Panc1 (cell line): ENCODE measurements around the gene SUMF1.

Experiments
- CTCF ChIP-seq: fragments of 450-650 bp; IDR thresholded peaks from 2 replicates; pipeline ENCODE4 v1.5.1; 2017; ENCODE audit warnings: mild to moderate bottlenecking
- POLR2AphosphoS5 ChIP-seq: IDR thresholded peaks from 2 replicates; pipeline ENCODE4 v1.6.1; 2012; ENCODE audit warnings: mild to moderate bottlenecking, low read depth, low read length, moderate library complexity
- REST ChIP-seq, 2 experiments: IDR thresholded peaks; 2 replicates each; pipeline ENCODE4 v1.6.1; 2011 to 2012; ENCODE audit warnings: low read depth in 2 of 2, control low read depth in 1 of 2, low read length in 1 of 2, mild to moderate bottlenecking in 1 of 2, moderate library complexity in 1 of 2; ENCODE audit not compliant: insufficient read depth in 1 of 2
- SIN3A ChIP-seq: IDR thresholded peaks from 2 replicates; pipeline ENCODE4 v1.6.1; 2012; ENCODE audit warnings: low read depth, mild to moderate bottlenecking, low read length, moderate library complexity, borderline replicate concordance; ENCODE audit not compliant: insufficient read depth

- TF ChIP-seq CTCF, result no peak
- no peak for TF ChIP-seq POLR2AphosphoS5
- no peak for TF ChIP-seq REST (IDR thresholded peaks at IDR 0.05; ENCODE audit: insufficient read depth in 1 of 2, low read depth in 2 of 2, low read length in 1 of 2)
- no peak for TF ChIP-seq SIN3A
Observed at GRCh38 chr3:4411236-4411635, 55.8 kb downstream of the SUMF1 start.
